ENCODE data around the gene TAF4.

TAF4 gene

DNA sequence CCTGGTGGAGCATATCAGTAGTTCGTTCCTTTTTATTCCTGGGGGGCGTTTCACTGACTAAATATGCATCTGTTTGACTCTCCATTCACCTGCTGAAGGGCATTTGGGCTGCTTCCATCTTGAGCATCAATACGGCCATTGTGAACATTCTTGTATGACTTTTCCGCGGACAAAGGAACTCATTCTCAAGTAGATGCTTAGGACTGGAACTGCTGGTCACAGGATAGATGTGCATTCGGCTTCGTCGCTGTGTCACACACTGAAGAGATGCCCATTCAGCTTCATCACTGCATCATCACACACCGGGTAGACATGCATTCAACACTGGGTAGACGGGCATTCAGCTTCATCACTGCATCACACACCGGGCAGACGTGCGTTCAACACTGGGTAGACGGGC is 95.3 kb downstream of the TAF4 start:
- Histone ChIP-seq H3K4me1 (no peaks in the 10 kb centered on the region), H3K9me3 (no peaks in the 10 kb centered on the region), H3K27ac (no peak overlapping the region), H3K4me3 (no peak overlapping the region), H3K4me2 (no peak overlapping the region), H4K20me1 (peaks cover 12% of the 10 kb centered on the region; the same call in 1 of the 2 replicates), H3K36me3 (peaks cover 36% of the 10 kb centered on the region), H3K27me3 (0 out of 2 replicates have a peak, but pooled peaks cover under 1% of the 10 kb centered on the region), H3K9ac (no peak overlapping the region)
- TF ChIP-seq Cebpa-rat (IDR thresholded peaks at IDR 0.05): no peak

GRCh38 chr20:61969806-61970205 is 95.9 kb downstream of the TAF4 start:
- no peaks in the 10 kb centered on the region for H3K9me3 ChIP-seq
- TF ChIP-seq Cebpa-rat (IDR thresholded peaks at IDR 0.05): no peak
- H3K9ac ChIP-seq: no peak overlapping the region
- no peaks in the 10 kb centered on the region for H3K4me1 ChIP-seq
- no peak overlapping the region for H3K27ac ChIP-seq
- peaks cover 12% of the 10 kb centered on the region; the same call in 1 of the 2 replicates for H4K20me1 ChIP-seq
- H3K4me3 ChIP-seq: no peak overlapping the region
- H3K27me3 ChIP-seq: 0 out of 2 replicates have a peak, but pooled peaks cover 6% of the 10 kb centered on the region
- H3K4me2 ChIP-seq: no peak overlapping the region
- peaks cover 31% of the 10 kb centered on the region for H3K36me3 ChIP-seq

GRCh38 chr20:61968932-61969331 is 96.7 kb downstream of the TAF4 start:
- H3K27ac ChIP-seq: no peak overlapping the region
- H3K9me3 ChIP-seq: no peaks in the 10 kb centered on the region
- peaks cover 24% of the 10 kb centered on the region for H3K36me3 ChIP-seq
- no peak overlapping the region for H3K4me3 ChIP-seq
- no peak overlapping the region for H3K9ac ChIP-seq
- H3K4me1 ChIP-seq: no peaks in the 10 kb centered on the region
- H3K27me3 ChIP-seq: 0 out of 2 replicates have a peak, but pooled peaks cover 8% of the 10 kb centered on the region
- peaks cover 6% of the 10 kb centered on the region; the same call in 1 of the 2 replicates for H4K20me1 ChIP-seq
- TF ChIP-seq Cebpa-rat (IDR thresholded peaks at IDR 0.05): no peak
- no peak overlapping the region for H3K4me2 ChIP-seq

DNA sequence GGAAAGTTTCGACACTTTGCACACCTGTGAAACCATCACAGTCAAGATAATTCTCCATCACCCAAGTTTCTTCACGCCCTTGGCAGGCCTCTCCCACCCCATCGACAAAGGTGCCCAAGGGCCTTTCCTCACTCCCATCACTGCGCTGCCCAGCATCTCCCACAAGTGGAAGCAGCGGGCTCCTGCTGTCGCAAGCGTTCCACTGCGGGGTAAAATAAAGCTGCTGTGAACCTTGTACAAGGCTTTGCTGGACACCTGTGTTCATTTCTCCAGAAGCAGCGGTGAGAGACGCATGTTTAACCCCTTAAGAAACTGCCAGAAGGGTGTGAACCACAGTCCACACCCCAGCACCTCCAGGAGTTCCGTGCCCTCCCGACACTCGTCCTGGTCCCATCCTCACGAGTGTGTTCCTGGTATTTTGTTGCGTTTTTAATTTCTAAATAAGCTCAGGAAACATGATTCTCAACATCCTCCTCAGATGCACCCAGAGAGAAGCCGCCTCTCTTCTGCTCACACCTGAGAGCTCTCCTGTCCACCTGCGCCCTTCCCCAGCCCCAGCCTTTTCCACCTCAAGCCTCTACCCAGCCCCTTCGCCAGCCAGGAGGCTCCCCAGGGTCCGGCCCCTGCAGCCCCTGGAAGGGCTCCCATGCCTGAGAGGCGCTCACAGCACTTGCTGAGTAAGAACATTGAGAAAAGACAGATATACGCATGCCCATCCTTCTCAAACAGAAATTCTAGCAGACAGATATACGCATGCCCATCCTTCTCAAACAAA is 97.5 kb downstream of the TAF4 start:
- H3K27me3 ChIP-seq: 0 out of 2 replicates have a peak, but pooled peaks cover 8% of the 10 kb centered on the region
- H3K9me3 ChIP-seq: no peaks in the 10 kb centered on the region
- no peaks in the 10 kb centered on the region for H3K4me1 ChIP-seq
- H3K27ac ChIP-seq: no peak overlapping the region
- peaks cover 6% of the 10 kb centered on the region; the same call in 1 of the 2 replicates for H4K20me1 ChIP-seq
- H3K4me2 ChIP-seq: no peak overlapping the region
- H3K9ac ChIP-seq: no peak overlapping the region
- no peak overlapping the region for H3K4me3 ChIP-seq
- TF ChIP-seq Cebpa-rat (IDR thresholded peaks at IDR 0.05): no peak
- peaks cover 17% of the 10 kb centered on the region for H3K36me3 ChIP-seq

- 0 out of 2 replicates have a peak, but pooled peaks cover 8% of the 10 kb centered on the region for H3K27me3 ChIP-seq
- peaks cover 6% of the 10 kb centered on the region; the same call in 1 of the 2 replicates for H4K20me1 ChIP-seq
- no peaks in the 10 kb centered on the region for H3K9me3 ChIP-seq
- no peak overlapping the region for H3K4me3 ChIP-seq
- no peaks in the 10 kb centered on the region for H3K4me1 ChIP-seq
- no peak overlapping the region for H3K4me2 ChIP-seq
- peaks cover 8% of the 10 kb centered on the region for H3K36me3 ChIP-seq
- H3K27ac ChIP-seq: no peak overlapping the region
- H3K9ac ChIP-seq: no peak overlapping the region
- no peak for TF ChIP-seq Cebpa-rat (IDR thresholded peaks at IDR 0.05)
These were observed 98.4 kb downstream of the TAF4 start for GRCh38 chr20:61967300-61967699.

GRCh38 chr20:61966492-61967244 is 99.0 kb downstream of the TAF4 start:
- Histone ChIP-seq H3K4me1 (no peaks in the 10 kb centered on the region), H3K9ac (no peak overlapping the region), H4K20me1 (peaks cover 6% of the 10 kb centered on the region; the same call in 1 of the 2 replicates), H3K36me3 (0 out of 2 replicates have a peak, but pooled peaks cover 2% of the 10 kb centered on the region), H3K9me3 (no peaks in the 10 kb centered on the region), H3K27ac (no peak overlapping the region), H3K4me2 (no peak overlapping the region), H3K4me3 (no peak overlapping the region), H3K27me3 (0 out of 2 replicates have a peak, but pooled peaks cover 8% of the 10 kb centered on the region)
- TF ChIP-seq Cebpa-rat (IDR thresholded peaks at IDR 0.05): no peak

GRCh38 chr20:61965606-61966491 is 99.8 kb downstream of the TAF4 start:
- Histone ChIP-seq H3K4me2 (no peak overlapping the region), H3K27me3 (0 out of 2 replicates have a peak, but pooled peaks cover 8% of the 10 kb centered on the region), H3K9me3 (no peaks in the 10 kb centered on the region), H3K4me1 (no peaks in the 10 kb centered on the region), H4K20me1 (peaks cover 6% of the 10 kb centered on the region; the same call in 1 of the 2 replicates), H3K4me3 (no peak overlapping the region), H3K9ac (no peak overlapping the region), H3K36me3 (no peaks in the 10 kb centered on the region), H3K27ac (no peak overlapping the region)
- no peak for TF ChIP-seq Cebpa-rat (IDR thresholded peaks at IDR 0.05)

GRCh38 chr20:61964675-61965605 is 100.7 kb downstream of the TAF4 start:
- Histone ChIP-seq H3K4me2 (no peak overlapping the region), H3K27me3 (0 out of 2 replicates have a peak, but pooled peaks cover 8% of the 10 kb centered on the region), H3K4me3 (no peak overlapping the region), H3K36me3 (no peaks in the 10 kb centered on the region), H4K20me1 (peaks cover 6% of the 10 kb centered on the region; the same call in 1 of the 2 replicates), H3K27ac (no peak overlapping the region), H3K9ac (no peak overlapping the region), H3K4me1 (no peaks in the 10 kb centered on the region), H3K9me3 (no peaks in the 10 kb centered on the region)
- TF ChIP-seq Cebpa-rat (IDR thresholded peaks at IDR 0.05): no peak

All from BLaER1 (cell line).